ENCODE measurements around the gene MYH9. TPM values are rescaled to one million over a fixed set of nuclear protein-coding genes. Genes with fewer than 3 reads are reported as not detected.
A peak's percentile ranks its signal among the peaks of the same experiment; 100 is the strongest.
"Not testable (repeated sequence)": the region's sequence is repeated elsewhere in the genome, so short reads cannot be mapped to it uniquely, and the experiment has no call there.

The MYH9 gene
- total RNA-seq, 1 donor from 2014 or later, result 277 TPM

DNA sequence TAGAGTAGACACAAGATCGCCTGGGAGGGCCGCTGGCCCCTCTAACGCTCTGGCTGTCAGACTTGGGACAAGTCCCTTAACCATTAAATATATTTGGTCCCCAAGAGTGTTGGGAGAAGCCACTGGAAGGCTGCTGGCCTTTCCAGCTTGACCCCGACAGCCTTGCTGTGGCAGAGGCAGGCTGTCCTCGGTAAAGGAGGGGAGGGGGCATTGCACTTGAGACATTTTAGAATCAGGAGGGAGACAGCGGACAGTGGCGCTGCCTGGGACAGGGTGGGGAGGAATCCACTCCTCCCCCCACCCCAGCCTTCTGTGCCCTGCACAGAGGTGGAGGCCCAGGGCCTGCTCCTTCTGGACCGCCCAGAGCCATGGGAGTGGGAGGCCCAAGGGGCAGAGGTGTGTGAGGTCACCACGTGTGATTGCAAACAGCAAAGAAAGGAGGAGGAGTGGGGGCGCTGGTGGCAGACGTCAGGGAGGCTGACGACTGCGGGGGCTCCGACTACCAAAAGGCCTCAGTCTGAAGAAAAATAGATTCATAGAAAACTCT lies 105.9 kb downstream of the MYH9 start:
- H3K4me3 Mint-ChIP-seq, result no peak overlapping the region
- no peak for TF ChIP-seq CTCF (conservative IDR thresholded peaks at IDR 0.05)
- H3K9me3 Mint-ChIP-seq, result no peaks in the 10 kb centered on the region
- no peak overlapping the region for H3K27ac Mint-ChIP-seq
- no peaks in the 10 kb centered on the region for H3K27me3 Mint-ChIP-seq
- DNase-seq (ENCODE audit: extremely low spot score, unreplicated experiment), result no peak
- peaks cover 9% of the 10 kb centered on the region for H3K4me1 Mint-ChIP-seq (ENCODE audit: unreplicated experiment)
- H3K36me3 Mint-ChIP-seq, result peaks cover 10% of the 10 kb centered on the region

GRCh38 chr22:36280379-36280778 lies 107.4 kb downstream of the MYH9 start:
- Mint-ChIP-seq H3K4me1 (ENCODE audit: unreplicated experiment) (peaks cover 4% of the 10 kb centered on the region), H3K9me3 (no peaks in the 10 kb centered on the region), H3K36me3 (peaks cover 7% of the 10 kb centered on the region), H3K4me3 (no peak overlapping the region), H3K27ac (no peak overlapping the region), H3K27me3 (no peaks in the 10 kb centered on the region)
- no peak for TF ChIP-seq CTCF (conservative IDR thresholded peaks at IDR 0.05)
- no peak for DNase-seq (ENCODE audit: extremely low spot score, unreplicated experiment)

DNA sequence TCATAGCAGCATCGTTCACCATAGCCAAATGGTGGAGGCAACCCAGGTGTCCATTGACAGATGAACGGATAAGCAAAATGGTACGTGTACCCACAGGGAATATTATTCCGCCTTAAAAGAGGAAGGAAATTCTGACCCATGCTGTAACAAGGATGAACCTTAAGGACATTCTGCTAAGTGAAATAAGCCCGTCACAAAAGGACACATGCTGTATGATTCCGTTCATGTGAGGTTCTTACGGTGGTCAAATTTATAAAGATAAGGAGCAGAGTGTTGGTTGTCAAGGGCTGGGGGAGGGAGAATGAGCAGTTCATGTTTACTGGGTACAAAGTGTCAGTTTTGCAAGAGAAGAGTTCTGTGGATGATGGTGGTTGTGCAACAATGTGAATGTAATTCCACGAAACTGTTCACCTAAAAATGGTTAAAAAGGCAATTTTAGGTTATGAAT lies 108.5 kb downstream of the MYH9 start:
- H3K4me3 Mint-ChIP-seq, result no peak overlapping the region
- H3K4me1 Mint-ChIP-seq (ENCODE audit: unreplicated experiment), result peaks cover 4% of the 10 kb centered on the region
- H3K9me3 Mint-ChIP-seq, result no peaks in the 10 kb centered on the region
- no peak overlapping the region for H3K27ac Mint-ChIP-seq
- H3K36me3 Mint-ChIP-seq, result peaks cover 7% of the 10 kb centered on the region
- DNase-seq (ENCODE audit: extremely low spot score, unreplicated experiment), result no peak
- H3K27me3 Mint-ChIP-seq, result no peaks in the 10 kb centered on the region
- TF ChIP-seq CTCF (conservative IDR thresholded peaks at IDR 0.05), result no peak

DNA sequence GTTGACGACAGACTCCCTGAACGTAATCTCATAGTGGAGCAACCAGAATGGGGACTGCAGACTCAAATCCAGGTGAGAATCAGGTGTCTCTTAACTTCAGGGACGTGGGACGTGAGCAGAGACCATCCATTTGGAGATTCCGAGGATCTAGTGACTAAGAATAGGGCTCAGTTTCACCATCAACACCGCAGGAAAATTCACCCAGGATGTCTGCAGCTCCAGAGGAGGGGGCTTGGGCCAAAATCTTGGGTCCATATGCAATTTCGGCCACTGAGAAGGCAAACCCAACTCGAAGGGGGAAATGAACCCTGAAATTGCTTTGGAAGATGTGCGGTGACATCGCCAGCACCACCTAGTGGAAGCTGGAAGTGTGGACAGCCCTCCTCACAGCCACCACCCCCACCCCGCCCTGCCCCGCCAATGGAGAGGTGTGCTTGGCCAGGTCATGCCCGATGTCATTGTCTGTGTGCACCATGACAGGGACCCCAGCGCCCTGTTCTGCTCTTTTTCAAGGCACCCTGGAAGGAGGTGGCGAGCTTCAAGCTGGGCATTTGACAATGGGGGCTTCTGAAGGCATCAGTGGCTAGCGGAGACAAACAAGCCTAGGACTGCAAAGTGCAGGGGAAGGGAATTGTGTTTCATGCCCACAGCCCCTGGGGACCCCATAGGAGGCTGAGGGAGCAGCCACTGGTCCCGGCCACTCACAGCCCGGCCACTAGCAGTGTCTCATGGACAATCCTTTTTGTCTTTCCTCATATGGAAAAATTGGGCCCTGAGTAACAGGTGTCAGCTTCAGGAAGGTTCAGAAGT lies 110.1 kb downstream of the MYH9 start:
- TF ChIP-seq CTCF (conservative IDR thresholded peaks at IDR 0.05), result peak; percentile 87
- Mint-ChIP-seq H3K27ac (no peak overlapping the region), H3K27me3 (no peaks in the 10 kb centered on the region), H3K4me3 (no peak overlapping the region), H3K9me3 (no peaks in the 10 kb centered on the region), H3K4me1 (ENCODE audit: unreplicated experiment) (peaks cover 4% of the 10 kb centered on the region), H3K36me3 (peaks cover 7% of the 10 kb centered on the region)
- DNase-seq (ENCODE audit: extremely low spot score, unreplicated experiment), result no peak

- Mint-ChIP-seq H3K27ac (no peak overlapping the region), H3K4me1 (ENCODE audit: unreplicated experiment) (no peaks in the 10 kb centered on the region), H3K9me3 (no peaks in the 10 kb centered on the region), H3K4me3 (no peak overlapping the region), H3K36me3 (no peaks in the 10 kb centered on the region), H3K27me3 (peaks cover 3% of the 10 kb centered on the region)
- DNase-seq (ENCODE audit: extremely low spot score, unreplicated experiment), result no peak
- no peak for TF ChIP-seq CTCF (conservative IDR thresholded peaks at IDR 0.05)
Observed at GRCh38 chr22:36274531-36274930, 113.2 kb downstream of the MYH9 start.

DNA sequence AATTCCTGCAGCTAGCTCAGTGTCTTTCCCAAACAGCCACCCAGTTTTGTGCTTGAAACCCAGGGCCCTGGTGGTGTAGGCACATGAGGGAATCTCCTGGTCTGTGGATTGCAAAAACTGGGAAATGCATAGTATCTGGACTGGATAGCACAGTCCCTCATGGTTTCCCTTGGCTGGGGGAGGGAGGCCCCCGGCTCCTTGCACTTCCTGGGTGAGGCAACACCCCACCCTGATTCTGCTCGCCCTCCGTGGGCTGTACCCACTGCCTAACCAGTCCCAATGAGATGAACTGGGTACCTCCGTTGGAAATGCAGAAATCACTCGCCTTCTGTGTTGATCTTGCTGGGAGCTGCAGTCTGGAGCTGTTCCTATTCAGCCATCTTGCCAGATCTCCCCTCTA lies 115.8 kb downstream of the MYH9 start:
- DNase-seq (ENCODE audit: extremely low spot score, unreplicated experiment); H3K9me3 Mint-ChIP-seq; H3K27me3 Mint-ChIP-seq; H3K36me3 Mint-ChIP-seq; H3K4me3 Mint-ChIP-seq; H3K27ac Mint-ChIP-seq; H3K4me1 Mint-ChIP-seq (ENCODE audit: unreplicated experiment): not testable (repeated sequence)

- H3K4me1 Mint-ChIP-seq (ENCODE audit: unreplicated experiment); H3K9me3 Mint-ChIP-seq; H3K4me3 Mint-ChIP-seq; H3K27me3 Mint-ChIP-seq; H3K36me3 Mint-ChIP-seq; H3K27ac Mint-ChIP-seq; DNase-seq (ENCODE audit: extremely low spot score, unreplicated experiment): not testable (repeated sequence)
Observed at GRCh38 chr22:36271231-36271630, 116.5 kb downstream of the MYH9 start.

All from type B pancreatic cell (in vitro differentiated cells).